A549 treated with DMSO at 1 μM for 4 hours (cell line): Measurements from ENCODE around the gene IL10RA. TPM values are rescaled to one million over a fixed set of nuclear protein-coding genes. Genes with fewer than 3 reads are reported as not detected.

Experiments
- total RNA-seq: library from RNA; stranded (reverse); fragments of 200-300 nt; extraction: Qiagen RNA extraction; gene quantifications from 5 replicates; pipeline ENCODE4 v1.2.3, GENCODE V29; 2022; ENCODE audit warnings: low read depth

IL10RA gene
- total RNA-seq, result 0.07 to 0.34 TPM (median 0.18 TPM) in 4 of 5 replicates, not detected in the other

DNA sequence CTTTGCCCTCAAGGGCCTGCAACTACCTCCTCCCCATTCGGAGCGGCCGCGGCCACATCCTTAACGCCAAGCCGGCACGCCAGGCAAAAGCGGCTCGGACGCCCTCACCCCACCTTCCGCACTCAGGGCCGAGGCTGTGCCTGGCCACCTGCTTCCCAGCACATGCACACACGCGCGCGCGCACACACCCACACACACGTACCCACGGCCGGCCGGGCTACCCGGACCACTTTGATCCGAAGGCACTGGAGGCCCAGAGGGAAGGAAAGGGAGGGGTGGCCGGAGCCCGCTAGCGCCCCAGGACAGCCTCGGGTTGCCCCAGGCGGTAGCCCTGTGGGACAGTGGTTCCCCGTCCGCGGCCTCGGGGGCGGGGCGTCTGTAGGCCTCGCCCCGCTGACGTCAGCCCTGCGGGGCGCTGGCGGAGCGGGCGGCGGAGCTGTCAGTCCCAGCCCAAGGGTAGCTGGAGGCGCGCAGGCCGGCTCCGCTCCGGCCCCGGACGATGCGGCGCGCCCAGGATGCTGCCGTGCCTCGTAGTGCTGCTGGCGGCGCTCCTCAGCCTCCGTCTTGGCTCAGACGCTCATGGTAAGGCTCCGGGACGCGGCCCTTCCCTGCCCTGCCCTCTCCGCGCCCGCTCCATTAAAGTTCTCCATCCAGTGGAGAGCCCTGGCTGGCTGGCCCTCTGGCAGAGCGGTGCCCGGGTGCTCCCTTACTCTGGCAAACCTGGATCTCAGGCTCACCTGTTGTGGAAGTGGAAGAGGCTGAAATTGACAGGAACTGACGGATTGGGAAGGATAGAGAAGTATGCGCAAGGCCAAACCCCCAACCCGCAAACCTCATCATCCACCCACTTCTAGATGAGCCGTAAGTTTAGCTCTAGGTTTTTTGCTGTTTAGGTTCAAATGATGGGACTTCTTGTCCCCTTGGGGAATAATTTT is at the start of gene IL10RA:
IL10RA (plus strand) TSS at position 442 of the 935 bp plus-strand sequence; CDS start at position 516, 74 bp downstream.

Other genes starting within 250 kb of the IL10RA start
- gene DSCAML1, start 189.2 kb upstream of the IL10RA start, total RNA-seq, result 0.19 to 0.63 TPM (median 0.43 TPM) in 5 replicates
- gene FXYD2, start 161.7 kb upstream of the IL10RA start, total RNA-seq, result 14.5 to 21.4 TPM (median 17.6 TPM) in 5 replicates
- gene FXYD6, start 109.7 kb upstream of the IL10RA start, total RNA-seq, result 0.17 to 0.52 TPM (median 0.23 TPM) in 5 replicates
- gene TMPRSS13, start 57.0 kb upstream of the IL10RA start, total RNA-seq, result not detected in 5 replicates
- 0.13 TPM in 1 of 5 replicates, not detected in the others for gene TMPRSS4, start 90.7 kb downstream of the IL10RA start, total RNA-seq
- not detected in 5 replicates for gene SMIM35, start 100.6 kb downstream of the IL10RA start, total RNA-seq
- 0.02 to 0.06 TPM (median 0.05 TPM) in 5 replicates for gene SCN4B, start 166.4 kb downstream of the IL10RA start, total RNA-seq
- gene SCN2B, start 190.2 kb downstream of the IL10RA start, total RNA-seq, result not detected in 5 replicates
- gene JAML, start 238.6 kb downstream of the IL10RA start, total RNA-seq, result not detected in 5 replicates